Activated B cell treated with CpG ODN at 0.5 μM for 24 hours (primary cell): ENCODE results near the gene MYL7. TPM values are rescaled to one million over a fixed set of nuclear protein-coding genes. Genes with fewer than 3 reads are reported as not detected.

ENCODE experiments used
- ATAC-seq: fragments of 200-7000 bp; cut with Tn5 transposase; one replicate; pipeline ENCODE4 v1.10.0; 2021; ENCODE audit warnings: low read depth, mild to moderate bottlenecking, moderate library complexity
- CTCF ChIA-PET: fragments of 350-600 bp; sonication (Branson Sonifier 250); formaldehyde crosslinking; loops from one replicate; lab custom pipeline; 2021; ENCODE audit warnings: antibody characterized with exemption; lab: Charles Lee
- POLR2A ChIA-PET: fragments of 350-600 bp; sonication (Branson Sonifier 250); formaldehyde crosslinking; loops from one replicate; lab custom pipeline; 2021; ENCODE audit warnings: antibody characterized with exemption; lab: Charles Lee
- DNase-seq: peaks from one replicate; pipeline ENCODE4 v3.0.0; 2022
- H3K27ac Mint-ChIP-seq: one replicate; pipeline ENCODE4 v1.8.0; 2020; ENCODE audit warnings: mixed read lengths
- H3K27me3 Mint-ChIP-seq: one replicate; pipeline ENCODE4 v1.8.0; 2021; ENCODE audit warnings: mixed read lengths
- H3K36me3 Mint-ChIP-seq: one replicate; pipeline ENCODE4 v1.8.0; 2021; ENCODE audit warnings: low read depth, mixed read lengths
- H3K4me1 Mint-ChIP-seq: one replicate; pipeline ENCODE4 v1.8.0; 2021; ENCODE audit warnings: mixed read lengths
- H3K4me3 Mint-ChIP-seq: one replicate; pipeline ENCODE4 v1.8.0; 2020; ENCODE audit warnings: mild to moderate bottlenecking, mixed read lengths
- H3K9me3 Mint-ChIP-seq: one replicate; pipeline ENCODE4 v1.8.0; 2020; ENCODE audit warnings: mixed read lengths
- CTCF ChIP-seq: fragments of 200-600 bp; IDR thresholded peaks from one replicate; pipeline ENCODE4 v1.8.0; 2022; ENCODE audit warnings: antibody characterized with exemption, mild to moderate bottlenecking
- intact Hi-C: fragments of 100-400 bp; cut with micrococcal nuclease; formaldehyde crosslinking; loops from one replicate; pipeline ENCODE4 v1.15.1; 2024
- total RNA-seq: library from RNA; stranded (reverse); gene quantifications from 2 replicates; pipeline ENCODE4 v1.2.3, GENCODE V29; 2022

MYL7 gene
- total RNA-seq, 1 donor from 2014 or later, result not detected

DNA sequence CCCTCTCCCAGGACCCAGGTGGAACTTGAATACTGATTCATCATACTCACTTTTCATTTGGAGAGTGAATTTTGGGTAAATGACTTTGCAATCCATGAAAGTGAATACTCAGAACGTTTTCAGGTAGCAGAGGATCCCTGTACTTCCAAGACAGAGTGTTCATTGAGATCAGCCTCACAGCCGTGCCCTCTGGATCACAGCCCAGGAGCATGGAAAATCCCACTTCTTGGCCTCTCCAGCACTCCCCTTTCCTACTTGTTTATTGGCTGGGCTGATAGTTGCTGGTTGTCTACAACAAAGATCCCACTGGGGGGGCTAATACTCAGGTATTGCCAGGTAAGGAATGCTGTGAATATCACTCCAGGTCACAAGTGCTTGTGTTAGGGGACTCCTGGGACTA is 42.3 kb upstream of the MYL7 start:
- CTCF ChIA-PET, result no interaction called here
- DNase-seq, result no peak
- ATAC-seq, result no peak
- no peaks in the 10 kb centered on the region for H3K4me1 Mint-ChIP-seq
- H3K27me3 Mint-ChIP-seq, result peaks cover 11% of the 10 kb centered on the region
- no peaks in the 10 kb centered on the region for H3K36me3 Mint-ChIP-seq
- intact Hi-C loops, result loop anchor here (2.0 kb wide), 1 partner anchor 15 kb away; no protein-coding TSS in a partner anchor
- TF ChIP-seq CTCF, result no peak
- H3K9me3 Mint-ChIP-seq, result no peaks in the 10 kb centered on the region
- H3K27ac Mint-ChIP-seq, result no peak overlapping the region
- H3K4me3 Mint-ChIP-seq, result no peak overlapping the region
- POLR2A ChIA-PET, result no interaction called here

DNA sequence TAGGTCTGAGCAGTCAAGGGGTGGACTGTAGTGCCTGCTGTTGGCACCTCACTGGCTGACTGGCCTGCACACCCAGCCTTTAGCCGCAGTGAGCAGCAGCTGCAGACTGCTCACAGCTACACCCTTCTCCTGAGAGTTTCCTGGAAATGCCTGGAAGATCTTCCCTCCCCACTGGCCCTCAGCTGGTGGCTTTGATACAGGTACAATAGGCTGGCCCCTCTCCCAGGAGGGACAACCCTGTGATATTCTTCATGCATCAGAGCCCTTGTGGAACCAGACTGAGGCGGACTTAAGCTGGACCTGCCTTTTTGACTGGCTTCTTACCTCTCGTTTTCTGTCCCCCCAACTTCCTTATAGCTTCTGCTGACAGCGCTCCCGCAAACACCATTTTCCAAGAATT is 41.7 kb upstream of the MYL7 start:
- CTCF ChIA-PET, result no interaction called here
- POLR2A ChIA-PET, result no interaction called here
- Mint-ChIP-seq H3K27me3 (peaks cover 13% of the 10 kb centered on the region), H3K36me3 (no peaks in the 10 kb centered on the region), H3K4me3 (no peak overlapping the region), H3K4me1 (no peaks in the 10 kb centered on the region), H3K27ac (no peak overlapping the region), H3K9me3 (no peaks in the 10 kb centered on the region)
- ATAC-seq (no peak), DNase-seq (no peak)
- intact Hi-C loops, result loop anchor here (2.0 kb wide), 1 partner anchor 14 kb away; no protein-coding TSS in a partner anchor
- TF ChIP-seq CTCF, result no peak

DNA sequence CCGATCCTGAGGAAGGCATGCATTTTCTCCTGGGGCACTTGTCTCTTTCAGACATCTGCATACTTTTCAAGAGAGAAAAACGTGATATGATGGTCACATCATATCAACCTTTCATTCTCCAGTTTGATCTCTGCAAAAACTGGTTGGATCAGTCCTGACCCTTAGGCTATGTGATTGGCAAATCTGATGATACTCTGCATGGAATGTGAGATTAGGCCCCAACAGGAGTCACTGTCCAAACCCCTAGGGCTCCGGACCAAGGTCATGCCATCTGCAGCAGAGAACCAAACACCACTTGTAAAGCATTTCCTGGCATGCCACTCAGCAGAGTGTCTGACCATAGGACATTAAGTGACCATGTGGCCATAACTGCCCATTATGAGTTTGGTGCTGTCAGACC is 39.5 kb upstream of the MYL7 start:
- H3K36me3 Mint-ChIP-seq, result no peaks in the 10 kb centered on the region
- H3K4me3 Mint-ChIP-seq, result no peak overlapping the region
- H3K27ac Mint-ChIP-seq, result no peak overlapping the region
- H3K27me3 Mint-ChIP-seq, result peaks cover 13% of the 10 kb centered on the region
- H3K4me1 Mint-ChIP-seq, result no peaks in the 10 kb centered on the region
- POLR2A ChIA-PET, result no interaction called here
- no peak for TF ChIP-seq CTCF
- CTCF ChIA-PET, result no interaction called here
- intact Hi-C loops, result no loop called here
- no peak for ATAC-seq
- H3K9me3 Mint-ChIP-seq, result no peaks in the 10 kb centered on the region
- DNase-seq, result no peak

DNA sequence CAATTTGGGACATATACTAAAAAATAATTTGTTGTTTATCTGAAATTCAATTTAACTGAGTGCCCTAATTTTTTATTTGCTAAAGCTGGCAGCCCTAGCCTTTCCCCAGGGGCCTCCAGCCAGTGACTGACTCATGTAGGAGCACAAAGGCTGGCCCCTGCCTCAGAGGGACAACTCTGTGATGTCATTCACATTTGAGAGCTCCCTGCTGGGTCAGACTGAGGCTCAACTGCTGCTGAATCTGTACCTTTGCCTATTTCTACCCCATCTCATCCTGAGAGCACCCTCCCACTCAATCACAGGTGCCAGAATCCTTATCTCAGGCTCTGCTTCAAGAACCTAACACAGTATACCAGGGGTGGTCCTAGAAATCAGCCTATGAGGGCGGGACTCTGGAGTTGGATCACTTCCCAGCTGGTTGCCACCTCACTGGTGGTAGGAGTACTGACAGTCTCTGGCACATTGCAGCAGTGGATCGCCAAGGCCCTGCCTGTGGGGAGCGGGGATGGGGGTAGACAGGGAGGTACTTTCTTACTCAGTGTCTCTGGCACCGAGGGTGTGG is 36.5 kb upstream of the MYL7 start:
- ATAC-seq, result no peak
- intact Hi-C loops, result no loop called here
- no peaks in the 10 kb centered on the region for H3K36me3 Mint-ChIP-seq
- no peak for TF ChIP-seq CTCF
- H3K4me1 Mint-ChIP-seq, result no peaks in the 10 kb centered on the region
- H3K27me3 Mint-ChIP-seq, result peaks cover 13% of the 10 kb centered on the region
- ChIA-PET CTCF (no interaction called here), POLR2A (no interaction called here)
- H3K27ac Mint-ChIP-seq, result no peak overlapping the region
- DNase-seq, result no peak
- no peak overlapping the region for H3K4me3 Mint-ChIP-seq
- H3K9me3 Mint-ChIP-seq, result no peaks in the 10 kb centered on the region

DNA sequence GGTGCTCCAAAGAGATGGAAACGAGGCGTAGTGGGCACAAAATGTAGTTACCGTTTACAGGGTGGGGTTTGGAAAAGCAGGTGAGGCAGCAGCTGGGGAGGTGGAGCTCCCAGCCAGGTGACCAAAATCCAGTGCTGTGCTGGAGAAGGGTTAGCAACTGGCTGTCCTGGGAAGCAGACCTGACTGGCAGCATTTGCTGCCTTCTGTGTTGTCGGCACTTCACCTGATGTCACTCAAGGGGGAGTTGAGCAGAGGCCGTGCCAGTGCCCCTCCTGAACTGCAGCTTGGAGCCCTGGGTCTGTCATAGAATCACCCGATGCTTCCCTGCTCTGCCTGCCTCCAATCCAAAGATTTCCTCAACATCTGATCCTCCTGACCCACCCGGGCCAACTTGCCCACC is 35.4 kb upstream of the MYL7 start:
- H3K4me3 Mint-ChIP-seq, result no peak overlapping the region
- H3K36me3 Mint-ChIP-seq, result no peaks in the 10 kb centered on the region
- TF ChIP-seq CTCF, result no peak
- intact Hi-C loops, result no loop called here
- CTCF ChIA-PET, result no interaction called here
- H3K27me3 Mint-ChIP-seq, result peaks cover 7% of the 10 kb centered on the region
- POLR2A ChIA-PET, result no interaction called here
- no peaks in the 10 kb centered on the region for H3K9me3 Mint-ChIP-seq
- no peak for ATAC-seq
- H3K4me1 Mint-ChIP-seq, result no peaks in the 10 kb centered on the region
- H3K27ac Mint-ChIP-seq, result no peak overlapping the region
- no peak for DNase-seq
